SK-N-SH (cell line): ENCODE measurements around the gene AMMECR1.

Source experiments
- CTCF ChIP-seq: fragments of 200-600 bp; sonication (generic); IDR thresholded peaks from 2 replicates; pipeline ENCODE4 v1.6.1; 2017; ENCODE audit warnings: antibody characterized with exemption, mild to moderate bottlenecking, moderate library complexity
- GABPA ChIP-seq: IDR thresholded peaks from 2 replicates; pipeline ENCODE4 v1.4.0; 2012; ENCODE audit warnings: low read depth, mild to moderate bottlenecking
- JUND ChIP-seq: IDR thresholded peaks from 2 replicates; pipeline ENCODE4 v1.4.0; 2012
- MAX ChIP-seq: IDR thresholded peaks from 2 replicates; pipeline ENCODE4 v1.4.0; 2012; ENCODE audit warnings: low read depth
- NFIC ChIP-seq: IDR thresholded peaks from 2 replicates; pipeline ENCODE4 v1.4.0; 2012; ENCODE audit warnings: borderline replicate concordance
- NRF1 ChIP-seq: IDR thresholded peaks from 2 replicates; pipeline ENCODE4 v1.6.1; 2012; ENCODE audit warnings: low read depth, mild to moderate bottlenecking, low read length
- RXRA ChIP-seq: IDR thresholded peaks from 2 replicates; pipeline ENCODE4 v1.4.0; 2012; ENCODE audit warnings: low read depth, mild to moderate bottlenecking, borderline replicate concordance
- SIN3A ChIP-seq: IDR thresholded peaks from 2 replicates; pipeline ENCODE4 v1.6.1; 2012; ENCODE audit warnings: low read depth, mild to moderate bottlenecking, low read length, moderate library complexity, borderline replicate concordance
- USF2 ChIP-seq: fragments of 150-350 bp; IDR thresholded peaks from 2 replicates; pipeline ENCODE4 v1.6.1; 2017; ENCODE audit warnings: antibody characterized with exemption, low read length, low read depth, borderline replicate concordance

- TF ChIP-seq USF2 (no peak), MAX (no peak), GABPA (no peak), RXRA (no peak), NRF1 (no peak), CTCF (no peak), JUND (no peak), SIN3A (no peak), NFIC (no peak)
Measured at GRCh38 chrX:110311437-110312230, 6.3 kb downstream of the AMMECR1 start.
